AG09309 (cell line): ENCODE measurements around the gene CMTR1.
A peak's percentile ranks its signal among the peaks of the same experiment; 100 is the strongest.

Experiments
- DNase-seq: peaks from one replicate; pipeline ENCODE4 v3.0.0-alpha.2; 2010; ENCODE audit warnings: low read depth
- H3K4me3 ChIP-seq: 2 replicates; pipeline ENCODE4 v1.5.1; 2011; ENCODE audit warnings: mild to moderate bottlenecking, low read depth, low read length, moderate library complexity; ENCODE audit not compliant: control insufficient read depth
- CTCF ChIP-seq: IDR thresholded peaks from 2 replicates; pipeline ENCODE4 v1.5.1; 2011; ENCODE audit warnings: mild to moderate bottlenecking, low read depth, low read length, inconsistent platforms; ENCODE audit not compliant: insufficient read depth, control insufficient read depth; ENCODE audit errors: missing control alignments

CMTR1 gene

DNA sequence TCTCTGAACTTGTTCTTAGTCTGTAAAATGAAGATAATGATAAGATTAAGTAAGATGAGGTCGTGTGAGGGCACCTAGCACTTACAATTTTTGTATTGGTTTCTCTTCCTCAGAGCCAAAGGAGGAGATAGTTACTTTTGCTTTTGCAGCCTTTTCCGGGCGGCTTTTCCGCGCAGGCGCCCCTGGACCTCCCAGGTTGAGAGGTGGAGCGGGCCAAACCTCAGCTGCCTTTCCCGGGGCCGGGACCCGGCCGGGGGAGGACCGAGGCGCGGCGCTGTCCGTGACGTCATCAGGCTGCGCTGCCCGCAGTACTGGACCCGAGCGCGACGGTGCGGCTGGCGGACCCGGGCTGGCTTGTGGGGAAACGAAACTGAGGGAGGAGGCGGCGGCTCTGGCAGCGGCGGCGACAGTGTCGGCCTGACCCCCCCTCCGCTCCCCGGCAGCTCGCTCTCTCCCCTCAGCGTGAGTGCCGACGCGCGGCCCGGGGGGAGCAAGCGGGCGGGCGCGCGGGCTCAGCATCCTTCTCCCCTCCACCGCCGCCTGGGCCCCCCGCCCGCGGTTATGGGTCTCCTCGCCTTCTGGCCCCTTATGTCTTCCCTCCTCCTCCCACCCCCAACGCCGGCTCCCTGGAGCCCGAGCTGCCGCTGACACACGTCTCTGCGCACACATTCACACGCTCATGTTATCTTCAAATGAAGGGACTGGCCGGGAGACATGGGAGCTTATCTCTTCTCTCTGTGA is at the start of gene CMTR1:
CMTR1 (plus strand) TSS at position 306 of the 741 bp plus-strand sequence. CDS start 2,409 bp downstream, outside the sequence.
- no peak for DNase-seq
- H3K4me3 ChIP-seq = peak within 1 kb of the TSS; percentile 67
- TF ChIP-seq CTCF = no peak

GRCh38 chr6:37388578-37388977 is 44.4 kb upstream of the CMTR1 start:
- TF ChIP-seq CTCF = no peak
- no peak overlapping the region for H3K4me3 ChIP-seq
- no peak for DNase-seq

DNA sequence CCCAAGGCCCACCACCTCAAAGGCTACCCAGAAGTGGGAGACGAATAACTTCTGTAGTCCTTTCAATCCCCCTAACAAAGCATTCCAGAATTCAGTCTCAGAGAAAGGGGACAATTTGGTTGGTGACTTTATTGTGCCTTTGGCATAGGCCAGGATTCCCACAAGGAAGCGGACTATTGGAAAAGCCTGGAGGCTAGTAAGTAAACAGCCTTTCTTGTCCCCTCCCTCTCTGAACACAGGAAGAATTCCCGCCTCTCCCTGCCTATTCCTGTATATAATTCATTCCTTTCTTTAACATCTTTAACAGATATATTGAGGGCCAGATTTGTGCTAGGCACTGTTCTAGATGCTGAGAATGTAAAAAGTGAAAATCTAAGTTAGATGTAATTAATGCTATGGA is 43.2 kb upstream of the CMTR1 start:
- no peak for TF ChIP-seq CTCF
- DNase-seq = no peak
- H3K4me3 ChIP-seq = no peak overlapping the region

DNA sequence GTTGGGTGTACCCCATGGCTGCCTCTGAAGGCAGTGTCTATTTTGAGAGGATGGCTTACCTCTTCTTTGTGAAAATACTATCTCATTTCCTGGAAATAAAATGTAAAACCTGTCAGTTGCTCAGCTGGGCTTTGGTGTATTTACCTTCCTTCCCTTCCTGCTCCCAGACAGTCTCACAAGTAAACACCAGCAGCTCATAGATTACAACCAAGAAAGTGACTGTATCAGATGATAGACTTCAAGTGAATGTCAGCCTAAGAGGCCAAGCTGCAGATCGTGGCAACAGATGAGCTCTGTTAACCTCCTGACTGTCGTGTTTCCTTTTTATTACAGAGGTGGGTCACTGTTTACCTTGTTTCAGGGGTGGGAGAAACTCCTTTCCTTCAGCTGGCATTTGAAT is 41.9 kb upstream of the CMTR1 start:
- H3K4me3 ChIP-seq = no peak overlapping the region
- DNase-seq = no peak
- TF ChIP-seq CTCF = no peak

GRCh38 chr6:37392821-37393220 is 40.2 kb upstream of the CMTR1 start:
- no peak for DNase-seq
- no peak overlapping the region for H3K4me3 ChIP-seq
- TF ChIP-seq CTCF = no peak

DNA sequence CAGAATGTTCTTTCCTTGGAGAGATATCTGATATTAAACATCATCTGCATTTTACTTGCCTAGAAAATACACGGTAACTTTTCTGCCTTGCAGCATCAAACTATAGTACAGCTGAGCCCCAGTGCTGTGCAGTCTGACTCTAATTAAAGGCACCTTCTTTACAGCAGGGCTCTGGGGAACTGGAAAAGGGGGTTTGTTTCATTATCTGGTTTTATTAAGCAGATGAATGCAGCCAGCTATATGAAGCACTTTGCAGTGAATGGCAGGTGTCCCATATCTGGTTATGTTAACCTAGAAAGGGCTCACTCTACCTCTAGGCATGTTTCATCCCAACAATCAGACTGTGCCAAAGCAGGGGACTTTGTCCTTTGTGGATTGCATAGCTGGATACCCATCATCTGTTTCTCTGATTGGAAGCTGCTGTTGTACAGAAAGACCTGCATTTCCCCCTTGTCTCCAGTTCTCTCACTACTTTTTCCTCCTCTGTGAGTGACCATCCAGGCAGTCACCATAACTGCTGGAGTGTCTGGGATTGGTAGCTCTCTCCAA is 39.6 kb upstream of the CMTR1 start:
- no peak for DNase-seq
- TF ChIP-seq CTCF = no peak
- no peak overlapping the region for H3K4me3 ChIP-seq
